DOHH2 (cell line): ENCODE measurements around the gene HEPHL1.

ENCODE experiments used
- H3F3A ChIP-seq: fragments of 200-600 bp; sonication (generic), shearing (Covaris generic); 2 replicates; pipeline ENCODE4 v1.6.0; 2016; ENCODE audit warnings: antibody characterized with exemption, mild to moderate bottlenecking; ENCODE audit not compliant: control insufficient read depth, insufficient read depth
- H3K27ac ChIP-seq: fragments of 200-600 bp; sonication (generic); 2 replicates; pipeline ENCODE4 v1.5.1; 2014; ENCODE audit warnings: low read depth, mild to moderate bottlenecking, low read length, moderate library complexity
- H3K27me3 ChIP-seq: fragments of 200-600 bp; sonication (generic); 2 replicates; pipeline ENCODE4 v1.6.1; 2014; ENCODE audit warnings: mild to moderate bottlenecking, low read length, mixed read lengths; ENCODE audit not compliant: control insufficient read depth
- H3K36me3 ChIP-seq: fragments of 200-600 bp; sonication (generic); 2 replicates; pipeline ENCODE4 v1.6.1; 2014; ENCODE audit warnings: mild to moderate bottlenecking, low read length, moderate library complexity, mixed read lengths; ENCODE audit not compliant: control insufficient read depth
- H3K4me1 ChIP-seq: fragments of 200-600 bp; sonication (generic); 2 replicates; pipeline ENCODE4 v1.6.1; 2014; ENCODE audit warnings: mild to moderate bottlenecking, low read length, mixed read lengths; ENCODE audit not compliant: control insufficient read depth
- H3K4me2 ChIP-seq: fragments of 200-600 bp; sonication (generic); 2 replicates; pipeline ENCODE4 v1.6.0; 2014; ENCODE audit warnings: mild to moderate bottlenecking, low read length, moderate library complexity
- H3K4me3 ChIP-seq: fragments of 200-600 bp; sonication (generic); 2 replicates; pipeline ENCODE4 v1.5.1; 2014; ENCODE audit warnings: mild to moderate bottlenecking, low read length, mixed read lengths
- H3K79me2 ChIP-seq: fragments of 200-600 bp; sonication (generic); 2 replicates; pipeline ENCODE4 v1.6.1; 2014; ENCODE audit warnings: mild to moderate bottlenecking, low read length, mixed read lengths; ENCODE audit not compliant: control insufficient read depth
- H3K9me2 ChIP-seq: fragments of 200-600 bp; sonication (generic); replicated peaks from 2 replicates; pipeline ENCODE4 v1.6.1; 2014; ENCODE audit warnings: mild to moderate bottlenecking, low read length, mixed read lengths; ENCODE audit not compliant: control insufficient read depth
- H3K9me3 ChIP-seq: fragments of 200-600 bp; sonication (generic); 2 replicates; pipeline ENCODE4 v1.6.1; 2014; ENCODE audit warnings: antibody characterized with exemption, low read length, mixed read lengths; ENCODE audit not compliant: control insufficient read depth, insufficient read depth
- H4K20me1 ChIP-seq: fragments of 200-600 bp; sonication (generic); 2 replicates; pipeline ENCODE4 v1.6.0; 2014; ENCODE audit warnings: low read depth, mild to moderate bottlenecking, antibody characterized with exemption, low read length, moderate library complexity; ENCODE audit not compliant: control insufficient read depth, insufficient read depth
- CTCF ChIP-seq: fragments of 200-600 bp; sonication (generic); IDR thresholded peaks from one replicate; pipeline ENCODE4 v1.5.1; 2014; ENCODE audit warnings: antibody characterized with exemption, mild to moderate bottlenecking, low read depth, low read length; ENCODE audit not compliant: poor library complexity, severe bottlenecking
- EZH2phosphoT487 ChIP-seq: fragments of 200-600 bp; sonication (generic); IDR thresholded peaks from 2 replicates; pipeline ENCODE4 v1.6.1; 2017; ENCODE audit warnings: borderline replicate concordance, mild to moderate bottlenecking, antibody characterized with exemption, low read length, moderate library complexity, mixed read lengths

The HEPHL1 gene

DNA sequence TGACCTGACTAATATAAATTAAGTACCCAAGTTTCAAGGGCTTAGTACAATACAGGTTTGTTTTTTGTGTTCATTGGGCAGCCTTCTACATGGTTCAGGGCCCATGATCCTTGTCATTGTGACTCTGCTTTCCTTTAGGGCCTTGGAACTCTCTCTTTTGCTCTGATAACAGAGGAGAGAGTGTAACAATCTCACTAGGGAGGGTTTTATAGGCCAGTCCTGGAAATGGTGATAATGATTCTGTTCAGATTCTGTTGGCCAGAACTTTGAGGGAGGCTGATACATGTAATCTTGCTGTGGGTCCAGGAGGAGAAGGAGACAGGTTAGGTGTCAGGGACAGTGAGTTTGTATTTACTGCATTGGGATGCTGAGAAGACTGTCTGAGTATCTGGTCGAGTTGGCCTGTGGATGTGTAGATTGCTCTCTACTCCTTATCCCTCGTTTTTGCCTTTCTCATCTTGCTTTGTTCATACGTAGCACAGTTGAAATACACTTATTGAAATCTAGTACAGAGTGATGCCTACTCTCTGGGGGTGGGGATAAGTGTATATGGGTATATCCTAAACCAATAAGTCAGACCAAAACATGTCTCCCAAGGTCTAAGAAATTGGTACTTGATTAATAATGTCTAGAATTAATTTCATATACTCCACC is 37.5 kb upstream of the HEPHL1 start:
- H3K79me2 ChIP-seq: no peaks in the 10 kb centered on the region
- H3K27me3 ChIP-seq: no peaks in the 10 kb centered on the region
- TF ChIP-seq CTCF (no peak), EZH2phosphoT487 (no peak)
- H3K4me2 ChIP-seq: no peak overlapping the region
- no peaks in the 10 kb centered on the region for H3F3A ChIP-seq
- H3K9me3 ChIP-seq: no peaks in the 10 kb centered on the region
- H3K9me2 ChIP-seq: no peaks in the 10 kb centered on the region
- no peak overlapping the region for H3K4me3 ChIP-seq
- no peaks in the 10 kb centered on the region for H4K20me1 ChIP-seq
- H3K27ac ChIP-seq: no peak overlapping the region
- no peaks in the 10 kb centered on the region for H3K4me1 ChIP-seq
- no peaks in the 10 kb centered on the region for H3K36me3 ChIP-seq

DNA sequence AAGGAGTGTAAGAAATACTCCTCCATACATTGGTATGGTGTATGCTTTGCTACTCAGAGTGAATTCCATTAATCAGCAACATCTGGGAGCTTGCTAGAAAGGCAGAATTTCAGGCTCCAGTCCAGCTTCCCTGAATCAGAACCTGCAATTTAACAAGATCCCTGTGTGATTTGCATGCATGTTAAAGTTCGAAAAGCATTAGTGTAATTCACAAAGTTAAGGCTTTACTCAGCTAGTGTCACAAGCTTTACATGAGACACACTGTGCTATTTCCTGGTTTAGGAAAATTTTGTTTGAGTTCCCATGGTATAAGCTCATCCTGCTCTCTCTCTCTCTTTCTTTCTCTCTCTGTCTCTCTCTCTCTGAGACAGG is 37.0 kb upstream of the HEPHL1 start:
- H3K27ac ChIP-seq: no peak overlapping the region
- H3K9me3 ChIP-seq: no peaks in the 10 kb centered on the region
- no peaks in the 10 kb centered on the region for H3K79me2 ChIP-seq
- no peaks in the 10 kb centered on the region for H3K4me1 ChIP-seq
- no peaks in the 10 kb centered on the region for H4K20me1 ChIP-seq
- no peaks in the 10 kb centered on the region for H3F3A ChIP-seq
- H3K36me3 ChIP-seq: no peaks in the 10 kb centered on the region
- no peaks in the 10 kb centered on the region for H3K9me2 ChIP-seq
- H3K27me3 ChIP-seq: no peaks in the 10 kb centered on the region
- no peak overlapping the region for H3K4me2 ChIP-seq
- TF ChIP-seq EZH2phosphoT487 (no peak), CTCF (no peak)
- no peak overlapping the region for H3K4me3 ChIP-seq

GRCh38 chr11:93984936-93985335 is 36.2 kb upstream of the HEPHL1 start:
- Histone ChIP-seq H3K4me1 (no peaks in the 10 kb centered on the region), H3K36me3 (no peaks in the 10 kb centered on the region), H4K20me1 (no peaks in the 10 kb centered on the region), H3K4me2 (no peak overlapping the region), H3K4me3 (no peak overlapping the region), H3K9me2 (no peaks in the 10 kb centered on the region), H3F3A (no peaks in the 10 kb centered on the region), H3K27me3 (0 out of 2 replicates have a peak, but pooled peaks cover 1% of the 10 kb centered on the region), H3K9me3 (no peaks in the 10 kb centered on the region), H3K27ac (no peak overlapping the region), H3K79me2 (no peaks in the 10 kb centered on the region)
- TF ChIP-seq CTCF (no peak), EZH2phosphoT487 (no peak)
